NCI-H1694 treated with DMSO at 0.1 percent for 48 hours (cell line): ENCODE measurements around the gene DALRD3.

ENCODE experiments used
- DNase-seq: peaks from one replicate; lab custom pipeline; 2025; lab: John Stamatoyannopoulos, UW

DALRD3 gene

DNA sequence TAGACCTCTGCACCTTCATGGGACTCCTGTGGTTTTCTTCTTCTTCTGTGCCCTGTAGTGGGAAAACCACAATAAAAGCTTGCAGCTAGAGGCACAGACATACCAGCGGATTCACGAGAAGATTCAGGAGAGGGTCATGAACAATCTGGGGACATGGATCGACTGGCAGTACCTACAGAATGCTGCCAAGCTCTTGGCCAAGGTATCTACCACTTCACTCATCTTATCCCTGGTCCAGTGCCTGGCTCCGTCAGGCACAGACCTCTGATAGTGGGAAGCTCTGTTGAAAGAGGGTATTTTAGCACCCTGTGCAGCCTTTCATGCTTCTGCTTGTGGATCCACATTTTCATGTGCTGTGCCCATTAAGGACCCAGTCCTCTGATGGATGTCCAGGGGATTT, 38.1 kb downstream of the DALRD3 start:
- DNase-seq, result no peak

DNA sequence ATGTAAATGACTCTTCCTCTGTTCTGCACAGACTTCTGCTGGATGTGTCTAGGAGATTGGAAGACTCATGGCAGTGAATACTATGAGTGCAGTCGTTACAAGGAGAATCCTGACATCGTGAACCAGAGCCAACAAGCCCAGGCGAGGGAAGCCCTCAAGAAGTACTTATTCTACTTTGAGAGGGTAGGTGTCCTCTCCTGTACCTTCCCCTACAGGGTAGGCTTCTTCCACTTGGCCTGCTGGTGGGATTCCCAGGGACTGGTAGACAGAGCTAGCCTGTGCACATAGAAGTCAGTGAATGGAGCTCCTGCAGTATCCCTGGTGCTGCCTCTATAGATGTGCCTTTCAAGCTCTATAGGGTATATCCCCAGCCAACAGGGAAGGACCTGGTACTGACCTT, 38.9 kb downstream of the DALRD3 start:
- DNase-seq, result no peak

DNA sequence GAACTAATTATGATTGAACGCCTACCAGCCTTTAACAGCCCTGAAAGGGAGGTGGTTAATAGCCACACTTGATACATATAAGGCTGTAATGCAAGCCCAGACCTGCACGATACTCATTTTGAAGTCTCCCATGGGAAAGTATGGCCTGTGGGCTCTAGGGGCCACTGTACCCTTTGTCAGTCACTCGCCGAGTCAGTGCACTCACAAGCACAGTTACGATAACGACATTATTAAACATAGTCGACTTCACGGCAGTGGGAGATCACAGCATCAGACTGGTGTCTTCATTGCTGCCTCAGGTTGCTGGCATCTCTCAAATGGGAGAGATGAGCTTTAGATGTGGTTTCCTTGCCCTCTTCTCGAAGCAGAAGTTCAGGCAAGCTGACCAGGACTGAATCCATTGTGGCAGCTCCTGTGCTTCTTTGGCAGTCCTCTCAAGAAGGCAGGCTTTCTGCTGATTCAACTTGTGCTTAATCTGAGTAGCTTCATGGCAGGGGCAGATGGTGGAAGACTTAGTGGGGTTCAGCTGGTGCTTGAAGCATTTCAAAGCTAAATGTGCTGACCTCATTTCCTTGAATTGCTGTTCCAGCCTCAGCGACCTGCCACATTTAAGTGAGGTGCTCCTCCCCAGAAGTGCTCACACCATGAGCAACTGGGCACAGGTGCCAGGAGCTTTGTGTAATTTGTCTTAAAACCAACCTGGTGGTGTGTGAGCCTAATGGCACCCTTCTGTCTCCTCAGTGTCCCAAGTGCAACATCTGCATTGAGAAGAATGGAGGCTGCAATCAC, 44.1 kb downstream of the DALRD3 start:
- DNase-seq, result no peak

DNA sequence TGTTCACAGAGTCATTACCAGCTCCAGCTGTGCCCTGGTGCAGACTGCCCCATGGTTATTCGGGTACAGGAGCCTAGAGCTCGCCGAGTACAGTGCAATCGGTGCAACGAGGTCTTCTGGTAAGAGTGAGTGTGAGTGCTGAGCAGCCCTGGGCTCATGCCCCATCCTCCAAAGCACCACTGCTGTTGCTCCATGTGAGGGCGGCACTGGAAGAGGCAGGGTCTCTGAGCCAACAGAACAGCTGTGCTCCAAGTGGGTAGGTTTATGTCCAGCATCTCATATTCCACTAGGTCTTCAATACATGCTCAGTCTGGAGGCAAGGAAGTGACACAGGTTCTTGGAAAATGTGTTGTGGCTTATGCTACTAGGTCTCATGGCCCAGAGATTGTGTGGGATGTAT, 47.8 kb downstream of the DALRD3 start:
- DNase-seq, result no peak

DNA sequence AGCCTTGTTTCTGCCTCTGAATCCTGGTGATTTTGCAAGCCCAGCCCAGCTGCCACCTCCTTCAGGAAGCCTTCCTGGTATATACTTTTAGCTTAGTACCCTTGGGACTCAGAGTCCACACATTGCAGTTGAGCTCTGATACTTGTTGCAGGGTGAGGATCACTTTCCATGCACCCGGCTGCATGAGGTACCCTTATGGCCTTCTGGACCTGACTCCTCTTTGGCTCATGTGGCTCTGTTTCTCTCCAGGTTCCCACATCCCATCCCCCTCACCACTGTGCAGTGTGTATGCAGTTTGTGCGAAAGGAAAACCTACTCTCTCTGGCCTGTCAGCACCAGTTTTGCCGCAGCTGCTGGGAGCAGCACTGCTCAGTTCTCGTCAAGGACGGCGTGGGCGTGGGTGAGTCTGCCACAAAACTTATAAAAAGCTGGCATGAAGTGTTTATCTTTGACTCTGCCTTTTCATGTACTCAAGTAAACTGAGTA, 51.5 kb downstream of the DALRD3 start:
- no peak for DNase-seq

DNA sequence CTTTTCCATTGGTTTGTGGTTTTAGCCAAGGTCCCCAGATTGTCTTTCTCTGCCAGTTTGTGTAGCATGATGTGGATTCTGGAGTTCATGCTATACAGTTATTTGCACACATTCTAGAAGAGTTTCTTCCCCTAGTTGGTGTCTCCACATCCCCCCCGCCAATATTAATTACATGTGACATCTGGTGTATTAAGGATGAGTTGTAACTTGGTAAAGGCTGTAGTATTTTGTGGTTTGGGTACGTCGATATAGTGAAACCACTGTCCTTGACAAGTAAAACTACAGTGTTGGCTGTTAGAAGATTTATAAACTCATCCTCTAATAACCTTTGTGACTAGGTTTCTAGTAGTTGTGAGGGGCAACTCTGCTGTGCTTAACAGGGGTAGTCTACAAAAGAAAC, 52.0 kb downstream of the DALRD3 start:
- DNase-seq, result no peak
